ENCODE data around the gene ARHGAP30.

ARHGAP30 gene

GRCh38 chr1:161061419-161061818 lies 8.3 kb downstream of the ARHGAP30 start:
- no peak for DNase-seq (ENCODE audit: low read depth, low spot score)
- TF ChIP-seq CTCF (IDR thresholded peaks at IDR 0.05; ENCODE audit: low read depth, low read length), result no peak
- in situ Hi-C loops (cut with HindIII; ENCODE audit: low sequenced_read_pairs), result no loop called here
- H3K4me3 ChIP-seq (ENCODE audit: low read depth, low read length), result no peak overlapping the region

- in situ Hi-C loops (cut with HindIII; ENCODE audit: low sequenced_read_pairs), result no loop called here
- no peak for DNase-seq (ENCODE audit: low read depth, low spot score)
- no peak for TF ChIP-seq CTCF (IDR thresholded peaks at IDR 0.05; ENCODE audit: low read depth, low read length)
Observed at GRCh38 chr1:161059293-161059692, 10.4 kb downstream of the ARHGAP30 start.

GRCh38 chr1:161054805-161055204 lies 14.9 kb downstream of the ARHGAP30 start:
- DNase-seq (ENCODE audit: low read depth, low spot score), result no peak
- TF ChIP-seq CTCF (IDR thresholded peaks at IDR 0.05; ENCODE audit: low read depth, low read length), result no peak
- H3K4me3 ChIP-seq (ENCODE audit: low read depth, low read length), result no peak overlapping the region
- in situ Hi-C loops (cut with HindIII; ENCODE audit: low sequenced_read_pairs), result no loop called here

More at GRCh38 chr1:161059293-161059692, 10.4 kb downstream of the ARHGAP30 start:
- H3K4me3 ChIP-seq (ENCODE audit: low read depth, low read length), result no peak overlapping the region

- no peak for TF ChIP-seq CTCF (IDR thresholded peaks at IDR 0.05; ENCODE audit: low read depth, low read length)
- in situ Hi-C loops (cut with HindIII; ENCODE audit: low sequenced_read_pairs), result no loop called here
Observed at GRCh38 chr1:161054232-161054631, 15.5 kb downstream of the ARHGAP30 start.

GRCh38 chr1:161052899-161053298 lies 16.8 kb downstream of the ARHGAP30 start:
- no peak for DNase-seq (ENCODE audit: low read depth, low spot score)
- TF ChIP-seq CTCF (IDR thresholded peaks at IDR 0.05; ENCODE audit: low read depth, low read length), result no peak
- in situ Hi-C loops (cut with HindIII; ENCODE audit: low sequenced_read_pairs), result no loop called here
- no peak overlapping the region for H3K4me3 ChIP-seq (ENCODE audit: low read depth, low read length)

More at GRCh38 chr1:161054232-161054631, 15.5 kb downstream of the ARHGAP30 start:
- H3K4me3 ChIP-seq (ENCODE audit: low read depth, low read length), result no peak overlapping the region
- DNase-seq (ENCODE audit: low read depth, low spot score), result no peak

GRCh38 chr1:161051219-161051618 lies 18.5 kb downstream of the ARHGAP30 start:
- H3K4me3 ChIP-seq (ENCODE audit: low read depth, low read length), result no peak overlapping the region
- no peak for DNase-seq (ENCODE audit: low read depth, low spot score)
- in situ Hi-C loops (cut with HindIII; ENCODE audit: low sequenced_read_pairs), result no loop called here
- TF ChIP-seq CTCF (IDR thresholded peaks at IDR 0.05; ENCODE audit: low read depth, low read length), result no peak

All from astrocyte of the spinal cord (primary cell).